Measurements from ENCODE around the gene AK5. TPM values are rescaled to one million over a fixed set of nuclear protein-coding genes. Genes with fewer than 3 reads are reported as not detected.
A peak's percentile ranks its signal among the peaks of the same experiment; 100 is the strongest.

Gene AK5
- total RNA-seq, 1 experiment from 2014 or later: 3.8 TPM

- CTCF ChIA-PET: interaction anchor here (0.6 kb wide), 1 partner anchor 42 kb away, joined by 10 read pairs; no protein-coding TSS in a partner anchor
- peak overlapping the region; percentile 74 for H3K9ac ChIP-seq (ENCODE audit: low read length)
- ATAC-seq (peak; percentile 59), DNase-seq (peak; percentile 94)
- no peaks in the 10 kb centered on the region for H3K27me3 ChIP-seq (ENCODE audit: low read length)
- H3K9me3 ChIP-seq (ENCODE audit: low read length): no peaks in the 10 kb centered on the region
- no TSS peak for BruUV-seq (replicated peaks)
- H3K79me2 ChIP-seq (ENCODE audit: low read length): no peaks in the 10 kb centered on the region
- no peaks in the 10 kb centered on the region for H3K36me3 ChIP-seq (ENCODE audit: low read depth, low read length)
- H3K9me2 ChIP-seq (replicated peaks; ENCODE audit: low read length): no peaks in the 10 kb centered on the region
- no peaks in the 10 kb centered on the region for H4K20me1 ChIP-seq (ENCODE audit: low read length)
- peaks cover 8% of the 10 kb centered on the region for H3F3A ChIP-seq (ENCODE audit: low read length, unreplicated experiment)
- H3K4me1 ChIP-seq (ENCODE audit: insufficient read depth, low read length): peaks cover 72% of the 10 kb centered on the region
- peak overlapping the region; percentile 79 for H3K4me2 ChIP-seq (ENCODE audit: low read length)
- peak overlapping the region; percentile 42; the same call in 1 of the 2 replicates for H3K4me3 ChIP-seq (ENCODE audit: low read length)
- peak overlapping the region; percentile 95 for H3K27ac ChIP-seq (ENCODE audit: low read length)
- intact Hi-C loops (cut with micrococcal nuclease): loop anchor here (5.0 to 10.0 kb wide), 2 partner anchors 215 to 372 kb away; no protein-coding TSS in a partner anchor
- POLR2A ChIA-PET (ENCODE audit: unreplicated experiment): interaction anchor here (0.6 kb wide), 1 partner anchor 125 kb away, joined by 3 read pairs; no protein-coding TSS in a partner anchor
- peak overlapping the region; percentile 56 for H2AFZ ChIP-seq (ENCODE audit: low read length)
- no peak for TF ChIP-seq CTCF (conservative IDR thresholded peaks at IDR 0.05; ENCODE audit: low read depth, low read length)
- TF ChIP-seq EZH2phosphoT487 (IDR thresholded peaks at IDR 0.05; ENCODE audit: borderline replicate concordance, low read length): no peak
- TF ChIP-seq EZH2 (IDR thresholded peaks at IDR 0.05; ENCODE audit: low read length, unreplicated experiment): no peak
Observed at GRCh38 chr1:77539519-77540142, 257.8 kb downstream of the AK5 start.

- Histone ChIP-seq H3K9me2 (replicated peaks; ENCODE audit: low read length) (no peaks in the 10 kb centered on the region), H3K4me1 (ENCODE audit: insufficient read depth, low read length) (peaks cover 72% of the 10 kb centered on the region), H3K4me3 (ENCODE audit: low read length) (peak overlapping the region; percentile 39; the same call in 1 of the 2 replicates), H3K9ac (ENCODE audit: low read length) (peak overlapping the region; percentile 74), H2AFZ (ENCODE audit: low read length) (0 out of 2 replicates have a peak overlapping the region, but pooled peaks have one; percentile 15), H4K20me1 (ENCODE audit: low read length) (no peaks in the 10 kb centered on the region), H3K36me3 (ENCODE audit: low read depth, low read length) (no peaks in the 10 kb centered on the region), H3K4me2 (ENCODE audit: low read length) (peak overlapping the region; percentile 79), H3K27ac (ENCODE audit: low read length) (peak overlapping the region; percentile 95), H3F3A (ENCODE audit: low read length, unreplicated experiment) (peaks cover 8% of the 10 kb centered on the region), H3K27me3 (ENCODE audit: low read length) (no peaks in the 10 kb centered on the region), H3K9me3 (ENCODE audit: low read length) (no peaks in the 10 kb centered on the region), H3K79me2 (ENCODE audit: low read length) (no peaks in the 10 kb centered on the region)
- POLR2A ChIA-PET (ENCODE audit: unreplicated experiment): no interaction called here
- CTCF ChIA-PET: no interaction called here
- intact Hi-C loops (cut with micrococcal nuclease): loop anchor here (5.0 kb wide), 1 partner anchor 373 kb away; no protein-coding TSS in a partner anchor
- DNase-seq (peak; percentile 86), ATAC-seq (peak; percentile 14)
- TF ChIP-seq EZH2phosphoT487 (IDR thresholded peaks at IDR 0.05; ENCODE audit: borderline replicate concordance, low read length): no peak
- TF ChIP-seq CTCF (conservative IDR thresholded peaks at IDR 0.05; ENCODE audit: low read depth, low read length): no peak
- TF ChIP-seq EZH2 (IDR thresholded peaks at IDR 0.05; ENCODE audit: low read length, unreplicated experiment): no peak
- BruUV-seq (replicated peaks): no TSS peak
Observed at GRCh38 chr1:77540501-77541161, 258.8 kb downstream of the AK5 start.
